Measurements from ENCODE around the gene NFIB. TPM values are rescaled to one million over a fixed set of nuclear protein-coding genes. Genes with fewer than 3 reads are reported as not detected.

Gene NFIB
- total and polyA plus RNA-seq, 2 of the 8 experiments (the other 6 are each of a cell fraction or from before 2014, with no cell fraction given): 2.6 to 13.1 TPM

- no peak for TF ChIP-seq MAX (IDR thresholded peaks at IDR 0.05)
Observed at GRCh38 chr9:14301006-14301405, 12.9 kb downstream of the NFIB start (continued).
